Measurements from ENCODE around the gene RBKS.

Gene RBKS

DNA sequence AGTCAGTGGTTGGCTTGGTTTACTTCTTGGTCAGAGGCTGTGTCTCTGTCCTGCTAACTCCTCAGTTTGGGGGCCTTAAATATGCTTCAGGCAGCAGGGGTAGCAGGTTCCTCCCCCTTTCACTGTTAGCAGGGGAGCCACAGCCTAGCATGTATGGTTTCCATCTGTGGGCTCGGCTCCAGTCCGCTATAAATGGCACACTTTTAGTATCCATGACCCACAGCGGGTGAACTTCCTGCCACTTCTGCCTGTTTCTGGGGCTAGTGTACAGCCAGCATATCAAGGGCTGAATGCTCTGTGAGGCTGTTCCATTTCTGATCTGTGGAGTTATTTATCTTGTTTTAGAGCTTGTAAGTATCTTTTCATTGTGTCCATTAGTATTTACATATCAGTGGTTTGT, 60.4 kb downstream of the RBKS start:
- H3K4me3 ChIP-seq (ENCODE audit: low read depth, low read length): no peak overlapping the region
- no peak for DNase-seq (ENCODE audit: low read depth)
- no peak for TF ChIP-seq CTCF (IDR thresholded peaks at IDR 0.05; ENCODE audit: control insufficient read depth, extremely low read depth, insufficient read depth)

- peak; percentile 53 for DNase-seq (ENCODE audit: low read depth)
- TF ChIP-seq CTCF (IDR thresholded peaks at IDR 0.05; ENCODE audit: control insufficient read depth, extremely low read depth, insufficient read depth): no peak
- H3K4me3 ChIP-seq (ENCODE audit: low read depth, low read length): no peak overlapping the region
These were observed 61.9 kb downstream of the RBKS start for GRCh38 chr2:27828305-27828704.

DNA sequence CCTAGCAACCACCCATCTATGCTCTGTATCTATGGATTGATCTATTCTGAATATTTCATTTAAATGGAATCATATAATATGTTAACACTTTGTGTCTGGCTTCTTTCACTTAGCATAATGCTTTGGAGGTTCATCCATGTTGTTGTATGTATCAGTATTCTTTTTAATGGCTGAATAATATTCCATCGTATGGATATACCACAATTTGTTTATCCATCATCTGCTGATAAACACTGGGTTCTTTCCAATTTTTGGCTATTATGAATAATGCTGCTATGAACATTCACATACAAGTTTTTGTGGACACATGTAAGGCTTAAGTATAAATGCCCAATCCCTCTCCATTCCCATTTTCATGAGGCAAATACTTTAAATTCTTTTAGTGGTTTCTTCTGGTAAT, 65.8 kb downstream of the RBKS start:
- H3K4me3 ChIP-seq (ENCODE audit: low read depth, low read length): no peak overlapping the region
- no peak for DNase-seq (ENCODE audit: low read depth)
- no peak for TF ChIP-seq CTCF (IDR thresholded peaks at IDR 0.05; ENCODE audit: control insufficient read depth, extremely low read depth, insufficient read depth)

DNA sequence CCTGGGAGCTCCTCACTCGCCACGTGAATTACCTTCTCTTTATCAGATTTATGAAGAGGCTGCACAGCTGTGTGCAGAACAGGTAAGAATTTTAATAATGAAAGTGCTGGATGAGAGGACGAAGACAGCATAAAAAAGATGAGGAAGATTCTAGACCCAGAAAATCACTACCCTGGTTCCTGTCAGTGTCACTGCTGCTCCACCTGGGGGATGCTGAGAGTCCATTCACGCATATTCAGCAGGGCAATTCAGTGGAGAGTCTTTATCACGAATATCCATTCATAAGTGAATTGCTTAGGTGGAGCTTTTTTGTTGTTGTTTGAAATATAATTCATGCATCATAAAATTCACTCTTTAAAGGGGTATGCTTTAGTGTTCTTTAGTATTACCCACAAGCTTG, 66.6 kb downstream of the RBKS start:
- no peak overlapping the region for H3K4me3 ChIP-seq (ENCODE audit: low read depth, low read length)
- DNase-seq (ENCODE audit: low read depth): no peak
- no peak for TF ChIP-seq CTCF (IDR thresholded peaks at IDR 0.05; ENCODE audit: control insufficient read depth, extremely low read depth, insufficient read depth)

GRCh38 chr2:27823135-27823534, 67.1 kb downstream of the RBKS start:
- no peak overlapping the region for H3K4me3 ChIP-seq (ENCODE audit: low read depth, low read length)
- no peak for DNase-seq (ENCODE audit: low read depth)
- no peak for TF ChIP-seq CTCF (IDR thresholded peaks at IDR 0.05; ENCODE audit: control insufficient read depth, extremely low read depth, insufficient read depth)

DNA sequence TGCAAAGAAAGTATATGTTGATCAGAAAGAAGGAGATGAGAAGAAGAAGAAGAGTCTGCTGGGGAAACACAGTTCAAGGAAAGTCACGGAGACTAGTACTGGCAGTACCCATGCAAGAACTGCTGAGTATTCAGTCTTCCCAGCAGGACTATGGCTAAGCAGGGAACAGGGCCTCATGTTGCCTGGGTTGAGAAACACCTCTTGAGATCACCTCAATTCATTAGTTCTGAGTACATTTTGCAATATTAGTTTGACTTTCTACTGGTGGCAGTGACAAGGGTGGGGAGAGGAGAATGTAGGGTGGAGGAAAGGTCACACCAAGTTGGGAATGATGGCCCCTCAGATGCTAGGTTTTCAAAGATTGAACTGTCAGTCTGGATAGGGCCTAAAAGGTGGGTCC, 68.1 kb downstream of the RBKS start:
- no peak for DNase-seq (ENCODE audit: low read depth)
- H3K4me3 ChIP-seq (ENCODE audit: low read depth, low read length): no peak overlapping the region
- TF ChIP-seq CTCF (IDR thresholded peaks at IDR 0.05; ENCODE audit: control insufficient read depth, extremely low read depth, insufficient read depth): no peak

- DNase-seq (ENCODE audit: low read depth): no peak
- no peak for TF ChIP-seq CTCF (IDR thresholded peaks at IDR 0.05; ENCODE audit: control insufficient read depth, extremely low read depth, insufficient read depth)
- H3K4me3 ChIP-seq (ENCODE audit: low read depth, low read length): no peak overlapping the region
These were observed 74.2 kb downstream of the RBKS start for GRCh38 chr2:27815860-27816438.
